Activated CD4-positive, alpha-beta T cell treated with anti-CD3 and anti-CD28 coated beads for 36 hours (primary cell): ENCODE results near the gene KMT2A. TPM values are rescaled to one million over a fixed set of nuclear protein-coding genes. Genes with fewer than 3 reads are reported as not detected.

Experiments used
- ATAC-seq: fragments of 200-7000 bp; cut with Tn5 transposase; one replicate; pipeline ENCODE4 v1.10.0; 2021; ENCODE audit warnings: mild to moderate bottlenecking, moderate library complexity
- CTCF ChIA-PET: fragments of 350-600 bp; sonication (Branson Sonifier 250); formaldehyde crosslinking; loops from one replicate; lab custom pipeline; 2021; ENCODE audit warnings: antibody characterized with exemption; lab: Charles Lee
- POLR2A ChIA-PET: fragments of 350-600 bp; sonication (Branson Sonifier 250); formaldehyde crosslinking; loops from one replicate; lab custom pipeline; 2021; ENCODE audit warnings: antibody characterized with exemption, inconsistent platforms; lab: Charles Lee
- DNase-seq: peaks from one replicate; pipeline ENCODE4 v3.0.0-alpha.2; 2020
- H3K27ac Mint-ChIP-seq: one replicate; pipeline ENCODE4 v1.8.0; 2021; ENCODE audit warnings: mixed read lengths
- H3K27me3 Mint-ChIP-seq: one replicate; pipeline ENCODE4 v1.8.0; 2021; ENCODE audit warnings: mixed read lengths
- H3K36me3 Mint-ChIP-seq: one replicate; pipeline ENCODE4 v1.8.0; 2021; ENCODE audit warnings: low read depth, mixed read lengths
- H3K4me1 Mint-ChIP-seq: one replicate; pipeline ENCODE4 v1.8.0; 2021; ENCODE audit warnings: mixed read lengths
- H3K4me3 Mint-ChIP-seq: one replicate; pipeline ENCODE4 v1.8.0; 2021; ENCODE audit warnings: mild to moderate bottlenecking, moderate library complexity, mixed read lengths
- H3K9me3 Mint-ChIP-seq: one replicate; pipeline ENCODE4 v1.8.0; 2021; ENCODE audit warnings: low read depth, mixed read lengths
- intact Hi-C, 2 experiments: fragments of 100-400 bp; cut with DNase I in 1 of 2; cut with micrococcal nuclease in 1 of 2; formaldehyde crosslinking; loops; one replicate each; pipeline versions ENCODE4 v1.14.2 to v1.15.1; 2022 to 2024; cut with DNase I, micrococcal nuclease
- total RNA-seq, 2 experiments: library from RNA; stranded (reverse); gene quantifications; one replicate each; pipeline ENCODE4 v1.2.3, GENCODE V29; 2021

Gene KMT2A
- total RNA-seq, 2 experiments from 2014 or later, result 64.1 to 67.1 TPM

- no peaks in the 10 kb centered on the region for H3K27me3 Mint-ChIP-seq
- CTCF ChIA-PET, result interaction anchor here (0.6 to 1.8 kb wide), 11 partner anchors 9 to 236 kb away, joined by 3 to 13 read pairs (median 4); partner anchors contain the start of gene MPZL2
- ATAC-seq (peak; percentile 16), DNase-seq (peak; percentile 70)
- H3K36me3 Mint-ChIP-seq, result peaks cover 10% of the 10 kb centered on the region
- H3K9me3 Mint-ChIP-seq, result no peaks in the 10 kb centered on the region
- H3K4me3 Mint-ChIP-seq, result peak overlapping the region; percentile 94
- H3K27ac Mint-ChIP-seq, result peak overlapping the region; percentile 91
- POLR2A ChIA-PET, result interaction anchor here (0.5 to 2.6 kb wide), 6 partner anchors 26 to 210 kb away, joined by 3 to 8 read pairs (median 4); partner anchors contain the start of genes ATP5MG, JAML and UBE4A
- H3K4me1 Mint-ChIP-seq, result peaks cover 24% of the 10 kb centered on the region
- intact Hi-C loops, result loop anchor here (1.0 to 5.0 kb wide), 9 partner anchors 14 to 1202 kb away; partner anchors contain the start of genes BCL9L (in 2 of the 2), ATP5MG (in 1 of the 2), DDX6 (in 1 of the 2) and IL10RA (in 1 of the 2)
These were observed 1.6 kb upstream of the KMT2A start for GRCh38 chr11:118434553-118435289.

DNA sequence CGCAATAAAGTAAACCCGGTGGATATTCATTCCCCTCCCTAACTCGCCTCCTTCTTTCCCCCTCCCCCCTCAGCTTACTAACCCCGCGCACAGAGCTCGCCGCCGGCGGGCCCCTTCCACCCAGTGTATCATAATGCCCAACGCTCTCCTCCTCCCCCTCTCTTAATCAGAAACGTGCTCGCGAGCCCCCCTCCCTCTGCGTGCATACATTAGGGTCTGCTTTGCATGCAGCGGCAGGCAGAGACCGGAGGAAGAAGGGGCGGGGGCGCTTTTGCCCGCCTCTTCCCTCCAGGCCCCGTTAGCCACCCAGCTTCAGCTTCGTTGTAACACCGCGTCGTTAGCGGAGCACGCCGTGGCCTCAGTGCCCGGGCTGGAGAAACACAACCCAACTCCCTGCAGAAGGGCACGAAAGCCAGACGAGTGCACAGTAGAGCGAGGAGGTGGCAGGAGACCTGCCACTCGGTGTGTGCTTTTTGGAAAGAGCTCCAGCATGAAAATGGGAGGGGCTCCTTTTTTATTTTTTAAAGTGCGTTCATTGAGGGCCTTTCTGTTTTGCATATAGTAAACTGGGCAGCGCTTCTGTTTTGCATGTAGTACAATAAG lies 901 bp upstream of the KMT2A start:
- H3K9me3 Mint-ChIP-seq, result no peaks in the 10 kb centered on the region
- ChIA-PET POLR2A (interaction anchor here (0.5 to 2.6 kb wide), 12 partner anchors 9 to 621 kb away, joined by 3 to 8 read pairs (median 4); partner anchors contain the start of genes ATP5MG, JAML and UBE4A), CTCF (interaction anchor here (0.6 to 1.8 kb wide), 15 partner anchors 8 to 237 kb away, joined by 3 to 13 read pairs (median 3); partner anchors contain the start of gene MPZL2)
- H3K4me3 Mint-ChIP-seq, result peak overlapping the region; percentile 94
- intact Hi-C loops, result loop anchor here (1.0 to 5.0 kb wide), 9 partner anchors 13 to 1203 kb away; partner anchors contain the start of genes BCL9L (in 2 of the 2), ATP5MG (in 1 of the 2), DDX6 (in 1 of the 2) and IL10RA (in 1 of the 2)
- peak overlapping the region; percentile 91 for H3K27ac Mint-ChIP-seq
- DNase-seq (peak; percentile 79), ATAC-seq (peak; percentile 24)
- peaks cover 14% of the 10 kb centered on the region for H3K36me3 Mint-ChIP-seq
- peaks cover 30% of the 10 kb centered on the region for H3K4me1 Mint-ChIP-seq
- no peaks in the 10 kb centered on the region for H3K27me3 Mint-ChIP-seq

DNA sequence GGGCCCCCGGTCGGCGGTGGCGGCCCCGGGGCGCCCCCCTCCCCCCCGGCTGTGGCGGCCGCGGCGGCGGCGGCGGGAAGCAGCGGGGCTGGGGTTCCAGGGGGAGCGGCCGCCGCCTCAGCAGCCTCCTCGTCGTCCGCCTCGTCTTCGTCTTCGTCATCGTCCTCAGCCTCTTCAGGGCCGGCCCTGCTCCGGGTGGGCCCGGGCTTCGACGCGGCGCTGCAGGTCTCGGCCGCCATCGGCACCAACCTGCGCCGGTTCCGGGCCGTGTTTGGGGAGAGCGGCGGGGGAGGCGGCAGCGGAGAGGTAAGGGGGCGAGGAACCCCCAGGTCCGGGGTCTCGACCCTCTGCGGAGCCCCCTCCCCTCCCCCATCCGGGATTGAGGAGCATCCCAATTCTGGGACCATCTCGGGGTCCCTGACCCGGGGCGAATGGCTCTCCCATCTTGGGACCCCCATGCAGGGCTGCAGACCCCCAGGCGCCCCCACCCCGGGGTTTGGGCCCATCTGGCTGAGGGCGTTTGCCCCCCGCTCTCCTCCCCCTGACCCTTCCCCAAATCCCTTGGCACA lies 431 bp downstream of the KMT2A start:
- H3K36me3 Mint-ChIP-seq, result peaks cover 23% of the 10 kb centered on the region
- ChIA-PET POLR2A (interaction anchor here (0.5 to 2.6 kb wide), 7 partner anchors 11 to 1442 kb away, joined by 3 to 8 read pairs (median 4); partner anchors contain the start of gene ATP5MG), CTCF (interaction anchor here (1.7 kb wide), 1 partner anchor 12 kb away, joined by 9 read pairs; no protein-coding TSS in a partner anchor)

GRCh38 chr11:118437208-118438125 lies 1.2 kb downstream of the KMT2A start:
- CTCF ChIA-PET, result interaction anchor here (0.7 kb wide), 1 partner anchor 19 kb away, joined by 3 read pairs; no protein-coding TSS in a partner anchor
- no peaks in the 10 kb centered on the region for H3K27me3 Mint-ChIP-seq
- POLR2A ChIA-PET, result interaction anchor here (0.6 to 1.9 kb wide), 2 partner anchors 10 to 51 kb away, joined by 3 to 8 read pairs; no protein-coding TSS in a partner anchor

More for the DNA sequence above, 431 bp downstream of the KMT2A start:
- H3K4me3 Mint-ChIP-seq, result peak overlapping the region; percentile 94
- no peaks in the 10 kb centered on the region for H3K27me3 Mint-ChIP-seq
- peak overlapping the region; percentile 94 for H3K27ac Mint-ChIP-seq
- intact Hi-C loops, result loop anchor here (1.0 to 5.0 kb wide), 13 partner anchors 35 to 1204 kb away; partner anchors contain the start of genes BCL9L (in 2 of the 2), ARCN1 (in 1 of the 2), ATP5MG (in 1 of the 2) and CD3E (in 1 of the 2)
- peak; percentile 10 for ATAC-seq
- H3K9me3 Mint-ChIP-seq, result no peaks in the 10 kb centered on the region
- H3K4me1 Mint-ChIP-seq, result peaks cover 44% of the 10 kb centered on the region
- DNase-seq, result peak; percentile 74

DNA sequence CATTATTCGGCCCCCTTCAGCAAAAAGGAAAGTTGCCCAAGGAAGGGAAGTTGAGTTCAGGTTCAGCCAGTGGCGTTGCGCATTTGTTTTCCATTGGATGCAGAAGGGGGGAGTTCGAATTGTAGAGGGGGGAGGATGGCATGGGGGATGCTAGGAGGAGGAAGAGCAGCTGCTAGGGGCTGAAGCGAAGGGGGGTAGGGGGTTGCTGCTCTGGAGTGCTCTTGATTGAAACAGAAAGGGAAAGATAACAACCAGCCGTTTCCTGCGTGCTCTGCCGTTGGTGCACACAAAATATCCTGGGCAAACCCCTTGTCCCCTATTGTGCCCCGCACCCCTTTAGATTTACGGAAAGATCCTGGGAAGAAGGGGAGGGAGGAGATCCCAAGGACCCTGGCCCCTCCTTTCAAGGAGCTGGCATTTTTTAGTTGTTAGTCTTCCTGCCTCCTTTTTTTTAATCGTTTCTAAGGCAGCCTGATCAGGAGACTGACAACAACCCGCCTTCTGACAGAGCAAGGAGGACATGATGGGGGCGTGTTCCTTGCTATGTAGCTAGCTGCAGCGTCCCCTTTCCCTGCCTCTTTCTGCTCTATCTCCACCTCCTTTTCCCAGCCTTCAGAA lies 2.1 kb downstream of the KMT2A start:
- Mint-ChIP-seq H3K9me3 (no peaks in the 10 kb centered on the region), H3K4me3 (peak overlapping the region; percentile 94), H3K4me1 (peaks cover 61% of the 10 kb centered on the region), H3K27ac (peak overlapping the region; percentile 94), H3K27me3 (no peaks in the 10 kb centered on the region), H3K36me3 (peaks cover 28% of the 10 kb centered on the region)
- ATAC-seq (peak; percentile 23), DNase-seq (peak; percentile 69)
- intact Hi-C loops, result loop anchor here (5.0 kb wide), 6 partner anchors 221 to 1206 kb away; partner anchors contain the start of genes BCL9L (in 2 of the 2), DDX6 (in 1 of the 2), IL10RA (in 1 of the 2) and PCSK7 (in 1 of the 2)
- ChIA-PET CTCF (interaction anchor here (0.6 to 1.8 kb wide), 4 partner anchors 14 to 485 kb away, joined by 3 to 5 read pairs (median 4); no protein-coding TSS in a partner anchor), POLR2A (interaction anchor here (0.7 to 1.9 kb wide), 5 partner anchors 10 to 154 kb away, joined by 3 to 8 read pairs (median 4); no protein-coding TSS in a partner anchor)

More at GRCh38 chr11:118437208-118438125, 1.2 kb downstream of the KMT2A start:
- peak; percentile 9 for ATAC-seq
- H3K27ac Mint-ChIP-seq, result peak overlapping the region; percentile 94
- H3K4me3 Mint-ChIP-seq, result peak overlapping the region; percentile 94
- H3K4me1 Mint-ChIP-seq, result peaks cover 51% of the 10 kb centered on the region
- peaks cover 28% of the 10 kb centered on the region for H3K36me3 Mint-ChIP-seq
- DNase-seq, result peak; percentile 76
- intact Hi-C loops, result loop anchor here (1.0 to 5.0 kb wide), 11 partner anchors 79 to 1205 kb away; partner anchors contain the start of genes BCL9L (in 2 of the 2), ARCN1 (in 1 of the 2), CD3E (in 1 of the 2) and CENATAC (in 1 of the 2)
- H3K9me3 Mint-ChIP-seq, result no peaks in the 10 kb centered on the region

GRCh38 chr11:118439646-118440045 lies 3.4 kb downstream of the KMT2A start:
- Mint-ChIP-seq H3K4me3 (peak overlapping the region; percentile 94), H3K27me3 (no peaks in the 10 kb centered on the region), H3K4me1 (peaks cover 63% of the 10 kb centered on the region), H3K36me3 (peaks cover 32% of the 10 kb centered on the region), H3K27ac (peak overlapping the region; percentile 68), H3K9me3 (no peaks in the 10 kb centered on the region)
- ChIA-PET CTCF (interaction anchor here (0.6 to 1.8 kb wide), 8 partner anchors 8 to 241 kb away, joined by 3 to 13 read pairs (median 3); no protein-coding TSS in a partner anchor), POLR2A (interaction anchor here (0.6 to 1.5 kb wide), 5 partner anchors 36 to 480 kb away, joined by 3 to 5 read pairs (median 4); no protein-coding TSS in a partner anchor)
- ATAC-seq (peak; percentile 4), DNase-seq (no peak)
- intact Hi-C loops, result loop anchor here (1.0 to 10.0 kb wide), 11 partner anchors 9 to 1412 kb away; partner anchors contain the start of genes BCL9L (in 2 of the 2), DDX6 (in 1 of the 2), IL10RA (in 1 of the 2) and PCSK7 (in 1 of the 2)

DNA sequence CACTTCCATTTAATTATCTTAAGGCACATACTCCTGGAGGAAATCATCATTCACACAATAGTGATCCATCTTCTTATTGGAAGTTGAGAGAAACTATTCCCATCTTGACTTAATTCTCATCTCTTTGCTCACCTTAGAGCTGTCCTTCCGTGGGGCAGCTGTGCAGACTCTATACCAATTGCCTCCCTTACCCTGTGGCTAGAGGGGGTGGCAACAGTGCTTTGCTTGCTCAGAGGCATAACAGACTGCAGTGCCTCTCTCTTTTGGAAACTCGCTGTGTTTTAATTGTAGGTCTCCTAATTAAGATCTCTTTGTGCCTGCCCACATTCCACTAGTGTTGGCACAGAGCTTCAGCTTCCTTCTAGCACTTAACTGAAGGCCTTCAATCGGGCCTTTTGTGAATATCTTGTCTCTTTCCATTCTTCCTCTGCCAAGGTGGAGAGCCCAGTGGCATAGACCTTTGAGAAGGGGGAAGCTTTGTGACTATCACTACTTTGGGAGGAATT lies 5.5 kb downstream of the KMT2A start:
- ChIA-PET POLR2A (no interaction called here), CTCF (interaction anchor here (0.6 to 1.1 kb wide), 3 partner anchors 19 to 494 kb away, joined by 3 read pairs; no protein-coding TSS in a partner anchor)
- peaks cover 38% of the 10 kb centered on the region for H3K36me3 Mint-ChIP-seq
- intact Hi-C loops, result loop anchor here (5.0 to 10.0 kb wide), 4 partner anchors 135 to 1415 kb away; no protein-coding TSS in a partner anchor
- no peaks in the 10 kb centered on the region for H3K9me3 Mint-ChIP-seq
- peaks cover 80% of the 10 kb centered on the region for H3K4me1 Mint-ChIP-seq
- peak overlapping the region; percentile 27 for H3K4me3 Mint-ChIP-seq
- H3K27ac Mint-ChIP-seq, result peak overlapping the region; percentile 5
- ATAC-seq (no peak), DNase-seq (peak; percentile 27)
- H3K27me3 Mint-ChIP-seq, result no peaks in the 10 kb centered on the region

GRCh38 chr11:118442301-118442700 lies 6.0 kb downstream of the KMT2A start:
- H3K27ac Mint-ChIP-seq, result peak overlapping the region; percentile 5
- DNase-seq (no peak), ATAC-seq (no peak)
- no peaks in the 10 kb centered on the region for H3K9me3 Mint-ChIP-seq
- POLR2A ChIA-PET, result no interaction called here
- no peaks in the 10 kb centered on the region for H3K27me3 Mint-ChIP-seq
- peaks cover 39% of the 10 kb centered on the region for H3K36me3 Mint-ChIP-seq
- CTCF ChIA-PET, result interaction anchor here (0.6 to 2.5 kb wide), 4 partner anchors 33 to 65 kb away, joined by 3 to 15 read pairs (median 3); no protein-coding TSS in a partner anchor
- peaks cover 85% of the 10 kb centered on the region for H3K4me1 Mint-ChIP-seq
- intact Hi-C loops, result loop anchor here (5.0 to 10.0 kb wide), 4 partner anchors 135 to 1415 kb away; no protein-coding TSS in a partner anchor
- H3K4me3 Mint-ChIP-seq, result peak overlapping the region; percentile 27
